Erythroblast (primary cell): Measurements from ENCODE around the gene MSH5.

Experiments used
- GATA1 ChIP-seq: IDR thresholded peaks from 2 replicates; pipeline ENCODE4 v1.6.1; 2011; ENCODE audit warnings: low read depth, mild to moderate bottlenecking, control low read depth, low read length, moderate library complexity
- POLR2A ChIP-seq: IDR thresholded peaks from 2 replicates; pipeline ENCODE4 v1.6.1; 2011; ENCODE audit warnings: mild to moderate bottlenecking, low read length

GRCh38 chr6:31758281-31758680, 18.5 kb downstream of the MSH5 start:
- TF ChIP-seq POLR2A: no peak
- no peak for TF ChIP-seq GATA1
